GM10266 (cell line): ENCODE data around the gene EIF4EBP3.
A peak's percentile ranks its signal among the peaks of the same experiment; 100 is the strongest.

Source experiments
- DNase-seq: peaks from one replicate; pipeline ENCODE4 v3.0.0; 2012; ENCODE audit errors: extremely low spot score
- TF ChIP-seq, protein P1 (sequence below): IDR thresholded peaks from 2 replicates; pipeline ENCODE4 v1.5.1; 2012; ENCODE audit warnings: mild to moderate bottlenecking, low read depth; ENCODE audit not compliant: control insufficient read depth, insufficient read depth; ENCODE audit errors: missing control alignments

Gene EIF4EBP3

DNA sequence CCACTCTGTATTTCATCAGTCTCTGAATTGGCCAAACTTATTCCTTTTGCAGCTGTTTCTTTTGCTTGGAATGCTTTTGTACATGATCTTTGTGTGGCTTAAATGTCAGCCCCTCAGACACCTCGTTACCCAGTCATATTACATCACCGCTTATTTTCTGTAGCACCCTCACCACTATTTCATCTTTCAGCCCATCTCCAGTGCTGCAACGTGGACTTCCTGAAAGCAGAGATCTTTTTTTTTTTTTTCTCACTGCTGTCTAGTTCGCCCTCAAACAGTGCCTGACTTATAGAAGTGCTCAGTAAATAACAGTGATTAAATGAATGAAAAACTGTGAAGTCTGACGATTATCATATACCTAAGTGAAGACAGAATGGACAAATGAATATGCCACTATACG is 9.0 kb downstream of the EIF4EBP3 start:
- no peak for DNase-seq

DNA sequence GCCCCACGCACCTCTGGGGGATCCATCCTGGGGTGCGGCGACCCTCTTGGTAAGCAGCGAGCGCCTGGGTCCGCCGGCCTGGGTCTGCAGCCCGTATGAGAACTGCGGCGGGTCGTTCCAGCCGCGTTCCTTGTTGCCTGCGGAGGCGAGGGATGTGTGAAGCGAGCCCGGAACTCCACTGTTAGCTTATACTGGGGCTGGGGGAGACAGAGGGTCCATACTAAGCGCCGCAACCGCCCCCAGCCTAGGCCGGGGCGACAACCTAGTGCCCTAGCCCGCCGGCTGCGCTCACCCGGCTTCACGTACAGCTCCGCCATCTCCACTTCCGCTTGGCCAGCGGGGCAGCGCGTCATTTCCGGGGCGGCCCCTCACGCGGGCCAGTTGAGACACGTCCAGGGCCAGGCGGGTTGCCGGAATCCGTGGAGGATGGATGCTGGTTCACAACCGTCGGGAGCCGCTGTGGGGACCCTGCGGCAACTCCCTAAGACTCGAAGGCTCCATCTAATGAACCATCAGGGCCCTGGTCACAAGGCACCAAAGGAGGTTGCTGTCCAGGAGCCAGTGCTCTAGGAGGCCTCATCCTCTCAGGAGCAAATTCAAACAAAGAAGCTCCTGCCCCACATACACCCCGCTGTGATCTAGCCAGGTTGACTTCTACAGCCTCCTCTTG is 9.8 kb downstream of the EIF4EBP3 start, which contains the start of gene SRA1:
Gene SRA1, minus strand, starts transcription at position 338 of the 670 bp plus-strand sequence. Its CDS starts 21 bp downstream, at position 317.
- TF ChIP-seq, protein P1, sequence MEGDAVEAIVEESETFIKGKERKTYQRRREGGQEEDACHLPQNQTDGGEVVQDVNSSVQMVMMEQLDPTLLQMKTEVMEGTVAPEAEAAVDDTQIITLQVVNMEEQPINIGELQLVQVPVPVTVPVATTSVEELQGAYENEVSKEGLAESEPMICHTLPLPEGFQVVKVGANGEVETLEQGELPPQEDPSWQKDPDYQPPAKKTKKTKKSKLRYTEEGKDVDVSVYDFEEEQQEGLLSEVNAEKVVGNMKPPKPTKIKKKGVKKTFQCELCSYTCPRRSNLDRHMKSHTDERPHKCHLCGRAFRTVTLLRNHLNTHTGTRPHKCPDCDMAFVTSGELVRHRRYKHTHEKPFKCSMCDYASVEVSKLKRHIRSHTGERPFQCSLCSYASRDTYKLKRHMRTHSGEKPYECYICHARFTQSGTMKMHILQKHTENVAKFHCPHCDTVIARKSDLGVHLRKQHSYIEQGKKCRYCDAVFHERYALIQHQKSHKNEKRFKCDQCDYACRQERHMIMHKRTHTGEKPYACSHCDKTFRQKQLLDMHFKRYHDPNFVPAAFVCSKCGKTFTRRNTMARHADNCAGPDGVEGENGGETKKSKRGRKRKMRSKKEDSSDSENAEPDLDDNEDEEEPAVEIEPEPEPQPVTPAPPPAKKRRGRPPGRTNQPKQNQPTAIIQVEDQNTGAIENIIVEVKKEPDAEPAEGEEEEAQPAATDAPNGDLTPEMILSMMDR: no peak
- peak; percentile 89 for DNase-seq

More for the DNA sequence above, 9.0 kb downstream of the EIF4EBP3 start:
- TF ChIP-seq, protein P1: no peak

DNA sequence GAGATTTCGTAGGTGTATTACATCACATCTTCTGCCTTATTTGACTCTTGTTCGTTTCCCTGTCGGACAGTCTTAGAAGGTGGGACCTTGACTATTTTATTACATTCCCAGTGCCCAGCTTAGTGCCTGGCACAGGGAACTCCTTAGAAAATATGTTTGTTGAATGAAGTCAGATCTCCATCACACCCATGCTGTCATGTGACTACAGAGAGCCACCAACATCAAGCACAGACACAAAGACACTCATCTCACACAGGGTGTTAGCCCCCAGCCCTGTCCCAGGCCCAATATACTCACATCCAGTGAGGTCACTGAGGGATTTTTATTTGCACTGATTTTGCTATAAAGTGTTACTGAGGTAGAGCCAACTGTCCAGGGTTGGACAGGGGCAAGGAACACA is 10.5 kb downstream of the EIF4EBP3 start:
- no peak for DNase-seq
- TF ChIP-seq, protein P1: no peak

DNA sequence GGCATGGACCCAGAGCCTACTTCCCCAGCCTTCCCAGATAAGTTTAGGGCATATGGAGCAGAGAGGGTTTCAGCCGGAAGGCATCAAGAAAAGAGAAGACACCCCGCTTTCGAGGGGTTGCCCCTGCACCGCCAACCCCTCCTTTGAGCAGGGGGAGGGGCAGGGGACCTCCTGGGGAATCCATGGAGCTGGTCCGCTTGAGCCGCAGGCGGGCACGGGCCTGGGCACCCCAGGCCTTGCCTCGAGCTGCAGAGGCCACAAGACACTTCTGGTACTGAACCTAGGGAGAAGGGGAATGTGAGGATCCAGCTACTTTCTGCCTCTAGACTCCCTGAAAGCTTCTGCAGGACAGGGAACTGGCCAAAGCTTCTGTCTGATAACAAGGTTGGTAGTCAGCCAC is 11.1 kb downstream of the EIF4EBP3 start:
- no peak for DNase-seq
- TF ChIP-seq, protein P1: no peak

DNA sequence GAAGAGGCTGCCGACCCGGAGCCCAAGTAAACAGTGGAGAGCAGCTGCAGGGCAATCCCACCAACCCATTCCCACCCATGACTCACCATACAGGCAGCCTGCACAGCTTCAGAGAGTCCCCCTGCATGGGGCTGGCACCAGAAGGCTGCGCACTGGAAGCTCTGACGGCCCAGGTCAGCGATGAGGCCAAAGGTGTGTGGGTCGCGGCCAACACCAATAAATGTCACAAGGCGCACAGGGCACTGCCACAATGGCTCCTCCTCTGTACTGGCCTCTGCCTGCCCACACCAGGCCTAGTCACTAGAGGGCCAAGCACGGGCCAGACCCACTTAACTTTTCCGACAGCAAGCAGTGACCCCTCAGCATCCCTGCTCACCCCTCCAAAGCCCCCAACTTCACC is 12.8 kb downstream of the EIF4EBP3 start:
- DNase-seq: no peak
- TF ChIP-seq, protein P1: no peak

DNA sequence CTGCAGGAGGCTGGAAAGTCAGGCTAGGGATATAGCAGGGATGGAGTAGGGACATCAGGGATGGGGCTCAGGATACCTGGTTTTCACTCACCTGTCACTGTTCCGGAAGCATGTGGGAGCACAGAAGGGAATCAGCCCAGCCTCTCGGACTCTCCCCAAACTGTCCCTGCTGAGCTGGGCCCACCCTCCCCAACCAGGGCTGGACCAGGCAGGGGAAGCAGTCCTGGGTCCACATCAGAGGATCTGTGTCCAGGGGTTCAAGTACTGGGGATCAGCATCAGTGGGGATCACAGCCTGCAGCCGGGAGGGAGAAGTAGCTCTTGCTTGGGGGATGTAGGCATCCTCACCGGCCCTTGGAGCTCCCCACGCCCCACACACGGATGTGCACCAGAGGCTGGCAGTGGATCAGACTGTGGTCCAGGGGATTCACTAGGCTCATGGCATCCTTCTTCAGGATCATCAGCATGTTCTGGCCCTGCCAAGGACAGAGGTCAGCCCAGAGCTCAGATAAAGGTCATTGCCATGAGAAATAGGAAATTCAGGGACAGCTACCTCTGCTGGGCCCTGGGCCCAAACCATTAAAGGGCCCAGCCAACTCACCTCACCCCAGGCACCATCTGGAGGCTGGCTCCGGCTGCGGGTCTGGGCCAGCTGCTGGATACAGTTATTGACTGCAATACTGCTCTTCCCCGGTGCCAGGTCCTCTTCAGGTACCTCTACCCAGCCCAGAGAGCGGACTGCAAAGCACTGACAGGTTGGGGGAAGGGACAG is 14.5 kb downstream of the EIF4EBP3 start:
- no peak for DNase-seq
- TF ChIP-seq, protein P1: no peak

DNA sequence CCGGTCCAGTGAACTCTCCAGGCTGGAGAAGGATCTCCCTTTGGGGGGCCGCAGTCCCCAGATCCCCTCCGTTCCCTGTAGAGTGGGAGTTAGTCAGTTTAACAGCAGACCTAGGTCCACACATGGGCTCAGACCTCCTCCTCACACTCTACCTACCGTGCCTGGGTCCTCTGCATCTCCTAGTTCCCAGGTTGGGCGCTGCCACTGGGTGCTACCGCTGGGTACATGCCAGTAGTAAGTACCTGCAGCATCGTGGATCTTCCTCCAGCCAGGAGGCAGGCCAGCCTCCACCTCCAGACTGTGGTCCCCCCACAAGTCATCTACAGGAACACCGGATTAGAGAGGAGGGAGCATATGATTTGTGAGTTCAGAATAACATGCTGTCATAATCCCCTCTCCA is 16.1 kb downstream of the EIF4EBP3 start:
- TF ChIP-seq, protein P1: no peak
- DNase-seq: no peak
